Natural killer cell (primary cell): ENCODE data around the gene JOSD2. TPM values are rescaled to one million over a fixed set of nuclear protein-coding genes. Genes with fewer than 3 reads are reported as not detected.

Experiments
- ATAC-seq, 3 donors: fragments of 150-1000 bp in 2 of 3; fragments of 200-7000 bp in 1 of 3; cut with Tn5 transposase; 1 replicate in 1 of 3; 2 replicates in 2 of 3; pipeline ENCODE4 v1.10.0; 2021; ENCODE audit warnings: mild to moderate bottlenecking in 2 of 3, moderate library complexity in 2 of 3
- DNase-seq, 2 donors: peaks; one replicate each; pipeline versions ENCODE4 v3.0.0 to v3.0.0-alpha.2; 2013 to 2021; ENCODE audit warnings: mixed read lengths in 1 of 2
- H3K27ac ChIP-seq: one replicate; pipeline ENCODE4 v1.5.1; 2013; ENCODE audit warnings: mild to moderate bottlenecking, low read length
- H3K27me3 ChIP-seq: one replicate; pipeline ENCODE4 v1.6.1; 2013; ENCODE audit warnings: low read length; ENCODE audit not compliant: control insufficient read depth, insufficient read depth
- H3K36me3 ChIP-seq: one replicate; pipeline ENCODE4 v1.6.1; 2013; ENCODE audit warnings: low read length; ENCODE audit not compliant: control insufficient read depth, insufficient read depth
- H3K4me1 ChIP-seq: one replicate; pipeline ENCODE4 v1.6.1; 2013; ENCODE audit warnings: low read length; ENCODE audit not compliant: control insufficient read depth, insufficient read depth
- H3K4me3 ChIP-seq: one replicate; pipeline ENCODE4 v1.5.1; 2013; ENCODE audit warnings: low read length
- H3K9me3 ChIP-seq: one replicate; pipeline ENCODE4 v1.6.1; 2013; ENCODE audit warnings: low read length; ENCODE audit not compliant: control insufficient read depth, insufficient read depth
- H3K27ac Mint-ChIP-seq, 2 donors: one replicate each; pipeline ENCODE4 v1.8.0; 2022; ENCODE audit warnings: mild to moderate bottlenecking in 2 of 2, mixed read lengths in 2 of 2, moderate library complexity in 1 of 2
- H3K27me3 Mint-ChIP-seq, 2 donors: one replicate each; pipeline ENCODE4 v1.8.0; 2022; ENCODE audit warnings: low read depth in 2 of 2, mixed read lengths in 2 of 2
- H3K36me3 Mint-ChIP-seq: one replicate; pipeline ENCODE4 v1.8.0; 2022; ENCODE audit warnings: mixed read lengths
- H3K4me1 Mint-ChIP-seq, 2 donors: one replicate each; pipeline ENCODE4 v1.8.0; 2022; ENCODE audit warnings: mixed read lengths in 2 of 2
- H3K4me3 Mint-ChIP-seq: one replicate; pipeline ENCODE4 v1.8.0; 2022; ENCODE audit warnings: mild to moderate bottlenecking, moderate library complexity, mixed read lengths
- H3K9me3 Mint-ChIP-seq, 2 donors: one replicate each; pipeline ENCODE4 v1.8.0; 2022; ENCODE audit warnings: mixed read lengths in 2 of 2
- WGBS: methylation state at CpG from one replicate; pipeline ENCODE4 v1.1.7; 2013; ENCODE audit warnings: missing lambda C conversion rate; ENCODE audit not compliant: insufficient coverage; 5-methylcytosine and 5-hydroxymethylcytosine counted together
- intact Hi-C: fragments of 100-400 bp; cut with micrococcal nuclease; formaldehyde crosslinking; loops from one replicate; pipeline ENCODE4 v1.14.2; 2022
- total RNA-seq, 4 donors: library from RNA; stranded (reverse); fragments of 120-200 nt in 1 of 4; gene quantifications; one replicate each; pipeline versions ENCODE4 v1.2.3 to v1.2.4, GENCODE V29; 2013 to 2022
- TF ChIP-seq, protein P1 (sequence below): fragments of 200-600 bp; IDR thresholded peaks from one replicate; pipeline ENCODE4 v1.8.0; 2022; ENCODE audit warnings: antibody characterized with exemption

Gene JOSD2
- total RNA-seq, 3 donors from 2014 or later (not counting 1 experiment from before 2014, with no cell fraction given), result 18.8 to 22.0 (median 20.3) TPM

DNA sequence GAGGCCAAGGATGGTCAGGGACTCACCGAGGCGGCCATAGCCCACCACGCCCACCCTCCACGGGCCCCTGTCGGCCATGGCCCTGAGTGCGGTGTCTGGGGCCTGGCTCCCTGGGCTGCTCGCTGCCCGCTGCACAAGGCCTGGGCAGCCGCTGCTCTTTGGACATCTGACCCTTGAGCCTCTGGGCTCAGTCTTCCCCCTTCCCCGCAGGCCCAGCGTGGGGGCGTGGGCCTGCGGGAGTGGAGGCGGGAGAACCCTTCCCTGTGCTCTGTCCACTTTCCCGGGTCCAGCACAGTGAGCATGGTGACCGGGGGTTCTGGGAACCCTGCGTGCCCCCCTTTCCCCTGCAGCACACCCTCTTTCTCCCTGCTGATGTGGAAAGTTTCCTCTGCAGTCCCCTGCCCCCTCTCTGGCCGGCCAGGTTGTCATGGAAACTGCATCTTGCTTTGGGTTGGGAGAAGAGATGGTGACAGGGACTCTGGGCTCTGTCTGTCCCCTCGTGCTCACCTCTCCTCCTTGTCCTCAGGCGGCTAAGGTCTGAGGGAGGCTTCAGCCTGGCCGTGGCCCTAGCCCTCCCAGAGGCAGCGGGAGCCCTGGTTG is 2.9 kb upstream of the JOSD2 start, which contains the start of gene ASPDH:
Gene ASPDH, minus strand, starts transcription at position 168 of the 600 bp plus-strand sequence. Its CDS starts 90 bp downstream, at position 78.
- peaks cover 19% of the 10 kb centered on the region for H3K4me1 ChIP-seq
- Mint-ChIP-seq H3K27ac (peak within 1 kb of the TSS; percentile 8 to 81), H3K27me3 (peaks cover 0 to 3% of the 10 kb centered on the region in 2 donors), H3K4me1 (peaks cover 19 to 23% of the 10 kb centered on the region in 2 donors), H3K4me3 (peak within 1 kb of the TSS; percentile 21), H3K36me3 (no peaks in the 10 kb centered on the region), H3K9me3 (no peaks in the 10 kb centered on the region)
- no peaks in the 10 kb centered on the region for H3K27me3 ChIP-seq
- no peaks in the 10 kb centered on the region for H3K9me3 ChIP-seq
- 62% methylated on average over 22 of the region's 22 CpGs for WGBS
- ATAC-seq, result no peak
- TF ChIP-seq, protein P1, sequence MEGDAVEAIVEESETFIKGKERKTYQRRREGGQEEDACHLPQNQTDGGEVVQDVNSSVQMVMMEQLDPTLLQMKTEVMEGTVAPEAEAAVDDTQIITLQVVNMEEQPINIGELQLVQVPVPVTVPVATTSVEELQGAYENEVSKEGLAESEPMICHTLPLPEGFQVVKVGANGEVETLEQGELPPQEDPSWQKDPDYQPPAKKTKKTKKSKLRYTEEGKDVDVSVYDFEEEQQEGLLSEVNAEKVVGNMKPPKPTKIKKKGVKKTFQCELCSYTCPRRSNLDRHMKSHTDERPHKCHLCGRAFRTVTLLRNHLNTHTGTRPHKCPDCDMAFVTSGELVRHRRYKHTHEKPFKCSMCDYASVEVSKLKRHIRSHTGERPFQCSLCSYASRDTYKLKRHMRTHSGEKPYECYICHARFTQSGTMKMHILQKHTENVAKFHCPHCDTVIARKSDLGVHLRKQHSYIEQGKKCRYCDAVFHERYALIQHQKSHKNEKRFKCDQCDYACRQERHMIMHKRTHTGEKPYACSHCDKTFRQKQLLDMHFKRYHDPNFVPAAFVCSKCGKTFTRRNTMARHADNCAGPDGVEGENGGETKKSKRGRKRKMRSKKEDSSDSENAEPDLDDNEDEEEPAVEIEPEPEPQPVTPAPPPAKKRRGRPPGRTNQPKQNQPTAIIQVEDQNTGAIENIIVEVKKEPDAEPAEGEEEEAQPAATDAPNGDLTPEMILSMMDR, result no peak
- no peak for DNase-seq
- no peak within 1 kb of the TSS for H3K27ac ChIP-seq
- no peaks in the 10 kb centered on the region for H3K36me3 ChIP-seq
- H3K4me3 ChIP-seq, result no peak within 1 kb of the TSS
- intact Hi-C loops, result no loop called here

DNA sequence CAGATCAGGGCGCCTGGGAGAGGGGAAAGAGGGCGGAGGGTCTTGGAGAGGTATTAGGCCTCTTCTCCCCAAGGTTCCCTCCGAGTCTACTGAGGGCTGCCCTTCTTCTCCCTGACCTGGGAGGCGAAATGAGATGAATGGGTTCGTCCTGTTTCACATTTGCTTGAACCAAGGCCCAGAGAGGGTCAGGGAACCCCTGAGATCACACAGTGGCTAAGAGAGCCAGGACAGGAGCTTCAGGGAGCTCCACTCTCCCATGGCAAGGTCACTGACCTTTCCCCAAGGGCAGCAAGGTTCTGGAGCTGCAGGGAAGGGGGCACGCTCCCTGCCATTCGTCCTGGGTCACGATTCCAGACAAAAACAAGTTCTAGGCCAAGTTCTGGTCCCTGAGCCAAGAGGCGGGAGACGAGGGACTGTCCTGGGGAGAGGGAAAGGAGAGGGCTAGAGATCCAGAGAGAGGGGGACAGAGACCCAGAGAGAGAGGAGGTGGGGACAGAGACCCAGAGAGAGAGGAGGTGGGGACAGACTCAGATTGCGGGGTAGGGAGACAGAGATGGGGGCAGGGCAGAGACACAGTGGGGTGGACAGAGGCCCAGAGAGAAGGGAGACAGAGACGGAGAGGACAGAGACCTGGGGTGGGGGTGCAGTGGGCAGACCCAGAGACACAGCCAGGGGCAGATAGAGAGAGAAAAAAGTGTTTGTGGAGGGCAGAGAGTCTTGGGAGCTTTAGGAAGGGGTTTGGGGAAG is 2.2 kb upstream of the JOSD2 start:
- peaks cover 19% of the 10 kb centered on the region for H3K4me1 ChIP-seq
- WGBS, result 84% methylated on average over 12 of the region's 12 CpGs
- H3K27ac ChIP-seq, result no peak overlapping the region
- H3K9me3 Mint-ChIP-seq, result no peaks in the 10 kb centered on the region
- no peaks in the 10 kb centered on the region for H3K36me3 Mint-ChIP-seq
- peaks cover 0 to 3% of the 10 kb centered on the region in 2 donors for H3K27me3 Mint-ChIP-seq
- intact Hi-C loops, result no loop called here
- peaks cover 19 to 30% of the 10 kb centered on the region in 2 donors for H3K4me1 Mint-ChIP-seq
- TF ChIP-seq, protein P1, result no peak
- no peaks in the 10 kb centered on the region for H3K9me3 ChIP-seq
- H3K27ac Mint-ChIP-seq, result peak overlapping the region; percentile 8 to 81
- no peak for ATAC-seq
- no peak overlapping the region for H3K4me3 ChIP-seq
- H3K4me3 Mint-ChIP-seq, result peak overlapping the region; percentile 9
- no peaks in the 10 kb centered on the region for H3K36me3 ChIP-seq
- H3K27me3 ChIP-seq, result no peaks in the 10 kb centered on the region
- no peak for DNase-seq

DNA sequence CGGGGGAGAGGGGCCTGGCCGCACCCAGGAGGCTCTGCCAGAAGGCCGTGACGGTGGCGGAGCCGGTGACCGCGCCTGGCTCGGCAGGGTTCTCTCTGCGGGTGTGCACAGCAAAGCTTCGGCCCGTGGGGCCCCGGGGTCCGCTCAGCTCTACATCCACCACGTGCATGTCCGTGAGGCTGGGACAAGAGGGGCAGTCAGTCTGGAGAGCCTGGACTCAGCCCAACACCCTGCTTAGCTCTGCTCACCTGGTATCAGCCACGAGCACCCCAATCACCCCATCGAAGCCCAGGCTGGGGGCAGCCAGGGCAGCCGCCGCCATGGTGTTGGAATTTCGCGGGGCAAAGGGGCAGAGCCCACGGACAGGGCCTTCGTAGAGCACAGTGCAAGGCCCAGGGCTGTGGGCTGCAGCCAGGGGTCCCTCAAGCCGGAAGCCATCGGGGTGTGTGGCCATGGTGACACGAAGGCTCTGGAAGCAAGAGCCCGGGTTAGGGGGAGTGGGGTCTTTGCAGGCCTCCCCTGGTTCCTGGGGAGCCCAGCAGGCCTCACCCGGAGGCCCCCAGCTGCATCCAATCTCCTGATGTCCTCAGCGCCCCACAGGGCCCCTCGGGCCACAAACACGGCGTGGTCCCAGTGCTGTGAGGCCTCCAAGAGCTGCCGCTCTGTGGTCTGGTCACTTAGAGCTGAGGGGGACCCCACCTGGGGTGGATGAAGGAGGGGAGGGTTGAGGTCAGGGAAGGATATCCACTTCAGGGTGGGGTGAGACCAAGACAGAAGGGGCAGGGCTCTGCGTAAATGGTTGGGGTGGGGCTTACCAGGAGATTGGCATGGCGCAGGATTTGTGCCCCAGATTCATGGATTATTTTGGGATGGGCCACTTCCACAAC is 1.4 kb upstream of the JOSD2 start:
- no peak overlapping the region for H3K4me3 ChIP-seq
- no peak overlapping the region for H3K4me3 Mint-ChIP-seq

More for the DNA sequence above, 1.4 kb upstream of the JOSD2 start:
- Histone ChIP-seq H3K27me3 (no peaks in the 10 kb centered on the region), H3K36me3 (no peaks in the 10 kb centered on the region), H3K9me3 (no peaks in the 10 kb centered on the region), H3K4me1 (peaks cover 19% of the 10 kb centered on the region), H3K27ac (no peak overlapping the region)
- intact Hi-C loops, result no loop called here
- Mint-ChIP-seq H3K27me3 (peaks cover 0 to 3% of the 10 kb centered on the region in 2 donors), H3K4me1 (peaks cover 19 to 34% of the 10 kb centered on the region in 2 donors), H3K9me3 (no peaks in the 10 kb centered on the region), H3K27ac (peak overlapping the region; percentile 87 to 100), H3K36me3 (no peaks in the 10 kb centered on the region)
- 95% methylated on average over 36 of the region's 36 CpGs for WGBS
- no peak for ATAC-seq
- peak in 1 of 2 donors; percentile 22 for DNase-seq
- TF ChIP-seq, protein P1, result no peak
